Measurements from ENCODE around the gene ART3. TPM values are rescaled to one million over a fixed set of nuclear protein-coding genes. Genes with fewer than 3 reads are reported as not detected.

The ART3 gene
- total RNA-seq, 1 experiment from 2014 or later = not detected

GRCh38 chr4:76029300-76029699, 45.2 kb upstream of the ART3 start:
- TF ChIP-seq TCF7L2 (IDR thresholded peaks at IDR 0.05; ENCODE audit: low read depth, low read length) = no peak
- TF ChIP-seq SIN3A (IDR thresholded peaks at IDR 0.05; ENCODE audit: borderline replicate concordance, insufficient read depth, low read depth, low read length) = no peak
- TF ChIP-seq POLR2AphosphoS5 (IDR thresholded peaks at IDR 0.05; ENCODE audit: low read depth, low read length) = no peak
- TF ChIP-seq REST (IDR thresholded peaks at IDR 0.05; ENCODE audit: insufficient read depth in 1 of 2, low read depth in 2 of 2, low read length in 1 of 2) = no peak
- no peak for TF ChIP-seq CTCF (IDR thresholded peaks at IDR 0.05)
- ATAC-seq (no peak), DNase-seq (ENCODE audit: low read depth, low spot score) (no peak)
- Histone ChIP-seq H3K4me3 (ENCODE audit: low read depth in 2 of 2, low read length in 2 of 2) (no peak overlapping the region), H3K36me3 (ENCODE audit: control insufficient read depth, insufficient read depth, low read length) (no peaks in the 10 kb centered on the region), H3K27me3 (ENCODE audit: control insufficient read depth, insufficient read depth, low read length) (no peaks in the 10 kb centered on the region), H3K4me1 (ENCODE audit: control insufficient read depth, insufficient read depth, low read length) (no peaks in the 10 kb centered on the region; the same call in 1 of the 2 replicates), H3K9me3 (ENCODE audit: control insufficient read depth, insufficient read depth, low read depth, low read length) (no peaks in the 10 kb centered on the region), H3K27ac (ENCODE audit: low read length) (no peak overlapping the region)
- POLR2A ChIA-PET = no interaction called here
- intact Hi-C loops (cut with micrococcal nuclease; ENCODE audit: unreplicated experiment) = no loop called here
- in situ Hi-C loops (cut with HindIII; ENCODE audit: low pct_unique_long_range_greater_than_20kb, low sequenced_read_pairs) = no loop called here
- CTCF ChIA-PET = no interaction called here
- BruUV-seq (replicated peaks) = no TSS peak

- Histone ChIP-seq H3K4me3 (ENCODE audit: low read depth in 2 of 2, low read length in 2 of 2) (no peak overlapping the region), H3K27ac (ENCODE audit: low read length) (no peak overlapping the region), H3K4me1 (ENCODE audit: control insufficient read depth, insufficient read depth, low read length) (no peaks in the 10 kb centered on the region), H3K9me3 (ENCODE audit: control insufficient read depth, insufficient read depth, low read depth, low read length) (no peaks in the 10 kb centered on the region), H3K27me3 (ENCODE audit: control insufficient read depth, insufficient read depth, low read length) (no peaks in the 10 kb centered on the region), H3K36me3 (ENCODE audit: control insufficient read depth, insufficient read depth, low read length) (no peaks in the 10 kb centered on the region)
- no TSS peak for BruUV-seq (replicated peaks)
- CTCF ChIA-PET = no interaction called here
- intact Hi-C loops (cut with micrococcal nuclease; ENCODE audit: unreplicated experiment) = no loop called here
- ATAC-seq = no peak
- no peak for TF ChIP-seq CTCF (IDR thresholded peaks at IDR 0.05)
- no peak for TF ChIP-seq SIN3A (IDR thresholded peaks at IDR 0.05; ENCODE audit: borderline replicate concordance, insufficient read depth, low read depth, low read length)
- no peak for TF ChIP-seq REST (IDR thresholded peaks at IDR 0.05; ENCODE audit: insufficient read depth in 1 of 2, low read depth in 2 of 2, low read length in 1 of 2)
- TF ChIP-seq POLR2AphosphoS5 (IDR thresholded peaks at IDR 0.05; ENCODE audit: low read depth, low read length) = no peak
- TF ChIP-seq TCF7L2 (IDR thresholded peaks at IDR 0.05; ENCODE audit: low read depth, low read length) = no peak
- no peak for DNase-seq (ENCODE audit: low read depth, low spot score)
- POLR2A ChIA-PET = interaction anchor here (0.5 kb wide), 1 partner anchor 223 kb away, joined by 3 read pairs; no protein-coding TSS in a partner anchor
- in situ Hi-C loops (cut with HindIII; ENCODE audit: low pct_unique_long_range_greater_than_20kb, low sequenced_read_pairs) = no loop called here
Observed at GRCh38 chr4:76035141-76035540, 39.4 kb upstream of the ART3 start.

All from Panc1 (cell line).